Measurements from ENCODE around the gene ILDR1. TPM values are rescaled to one million over a fixed set of nuclear protein-coding genes. Genes with fewer than 3 reads are reported as not detected.

ILDR1 gene
- total and polyA plus RNA-seq, 5 experiments from 2014 or later, result not detected

DNA sequence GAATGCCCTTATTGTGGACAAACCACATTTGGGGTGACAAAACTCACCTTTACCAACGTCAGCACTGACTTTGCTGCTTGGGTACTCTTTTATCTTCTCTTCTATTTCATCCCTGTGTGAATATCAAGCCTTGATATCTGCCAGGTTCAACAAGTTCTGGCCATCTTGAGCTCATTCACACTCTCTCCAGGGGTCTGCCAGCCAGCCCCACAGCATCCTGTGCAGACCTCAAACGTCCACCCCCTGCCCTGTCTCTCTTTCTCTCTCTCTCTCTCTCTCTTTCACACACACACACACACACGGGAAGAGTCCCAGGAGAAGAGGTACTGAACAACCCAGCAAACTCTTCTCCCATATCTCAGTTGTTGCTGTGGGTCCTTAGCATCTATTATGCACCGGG is 10.7 kb downstream of the ILDR1 start:
- Mint-ChIP-seq H3K4me3 (no peak overlapping the region), H3K4me1 (peaks cover 0 to 4% (median 0%) of the 10 kb centered on the region in 4 donors), H3K36me3 (peaks cover 0 to 4% (median 0%) of the 10 kb centered on the region in 3 donors), H3K27me3 (peaks cover 6 to 22% (median 8%) of the 10 kb centered on the region in 5 donors), H3K27ac (no peak overlapping the region), H3K9me3 (peaks cover 0 to 6% (median 0%) of the 10 kb centered on the region in 9 donors)
- DNase-seq, result no peak
- ATAC-seq, result no peak
- POLR2A ChIA-PET, result no interaction called here

DNA sequence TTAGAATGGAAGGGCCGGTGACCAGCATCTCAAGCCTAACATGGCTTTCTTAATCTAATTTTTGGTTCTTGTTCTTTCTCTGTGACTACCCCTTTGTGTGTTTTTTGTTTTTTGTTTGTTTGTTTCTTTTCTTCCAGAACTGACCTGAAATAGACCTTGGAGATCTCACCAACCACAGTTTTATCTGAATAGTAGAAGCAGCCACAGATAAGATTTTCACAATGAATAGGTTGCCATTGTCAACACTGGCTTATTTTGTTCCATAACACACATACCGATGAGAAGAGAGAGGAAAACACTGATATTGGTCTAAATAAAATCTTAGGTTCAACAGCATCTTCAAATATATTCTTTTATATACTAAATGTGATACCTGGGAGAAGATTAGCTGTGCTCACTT is 11.5 kb downstream of the ILDR1 start:
- Mint-ChIP-seq H3K4me1 (peaks cover 0 to 4% (median 0%) of the 10 kb centered on the region in 4 donors), H3K27ac (no peak overlapping the region), H3K9me3 (no peaks in the 10 kb centered on the region), H3K4me3 (no peak overlapping the region), H3K36me3 (no peaks in the 10 kb centered on the region), H3K27me3 (peaks cover 0 to 14% (median 3%) of the 10 kb centered on the region in 5 donors)
- no peak for DNase-seq
- POLR2A ChIA-PET, result no interaction called here
- no peak for ATAC-seq

GRCh38 chr3:122008166-122008565 is 13.9 kb downstream of the ILDR1 start:
- POLR2A ChIA-PET, result no interaction called here
- no peaks in the 10 kb centered on the region for H3K9me3 Mint-ChIP-seq
- ATAC-seq, result no peak
- H3K27ac Mint-ChIP-seq, result no peak overlapping the region
- no peak overlapping the region for H3K4me3 Mint-ChIP-seq
- H3K36me3 Mint-ChIP-seq, result no peaks in the 10 kb centered on the region
- H3K4me1 Mint-ChIP-seq, result peaks cover 0 to 18% (median 0%) of the 10 kb centered on the region in 4 donors
- no peak for DNase-seq
- peaks cover 0 to 15% (median 7%) of the 10 kb centered on the region in 5 donors for H3K27me3 Mint-ChIP-seq

DNA sequence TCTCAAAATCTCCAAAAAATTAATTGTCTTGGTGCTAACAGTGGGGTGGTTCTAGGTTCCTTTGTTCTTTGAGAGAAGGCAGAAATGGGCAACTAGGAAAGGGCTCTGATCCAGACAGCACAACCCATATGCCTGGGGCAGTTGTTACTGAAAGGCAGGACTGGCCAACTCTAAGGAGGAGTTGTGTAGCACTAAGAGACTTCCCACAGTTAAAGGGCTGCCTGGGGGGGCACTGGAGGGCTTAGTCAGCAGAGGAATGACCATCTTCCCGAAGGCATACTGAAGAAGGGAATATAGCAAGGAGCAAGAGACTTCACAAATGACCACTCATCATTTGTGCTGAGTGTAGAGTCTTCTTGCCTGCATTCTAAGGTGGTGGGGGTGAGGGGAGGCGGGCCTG is 15.8 kb downstream of the ILDR1 start:
- POLR2A ChIA-PET, result no interaction called here
- no peaks in the 10 kb centered on the region for H3K36me3 Mint-ChIP-seq
- H3K27me3 Mint-ChIP-seq, result peaks cover 2 to 25% (median 15%) of the 10 kb centered on the region in 5 donors
- no peak overlapping the region for H3K27ac Mint-ChIP-seq
- H3K4me3 Mint-ChIP-seq, result no peak overlapping the region
- H3K4me1 Mint-ChIP-seq, result peaks cover 0 to 28% (median 0%) of the 10 kb centered on the region in 4 donors
- no peaks in the 10 kb centered on the region for H3K9me3 Mint-ChIP-seq
- ATAC-seq (no peak), DNase-seq (no peak)

DNA sequence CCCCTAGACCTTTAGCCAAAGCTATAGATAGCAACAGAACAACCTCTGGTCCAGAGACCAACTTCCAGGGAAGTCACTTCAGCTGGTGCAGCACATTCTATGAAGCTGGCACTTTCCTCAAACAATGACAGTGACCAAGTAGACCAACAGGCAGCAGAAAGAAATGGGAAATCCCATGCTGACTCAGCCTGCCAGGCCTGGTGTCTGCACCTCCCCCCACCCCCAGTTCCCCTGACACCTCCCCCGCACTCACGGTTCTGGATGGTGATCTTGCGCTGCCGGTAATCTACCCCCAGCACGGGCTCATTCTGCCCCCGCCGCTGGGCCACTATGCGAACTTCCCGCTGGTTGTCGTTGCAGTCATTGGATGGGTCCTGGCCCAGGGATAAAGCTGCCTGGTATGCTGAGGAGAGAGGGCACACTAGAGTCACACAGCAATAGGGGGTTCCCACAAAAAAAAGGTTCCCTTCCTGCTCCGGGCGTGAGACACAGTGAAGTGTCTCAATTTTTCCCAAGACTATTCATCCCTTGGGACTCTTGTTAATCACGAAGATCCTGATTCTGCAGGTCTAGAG is 17.0 kb downstream of the ILDR1 start:
- POLR2A ChIA-PET, result no interaction called here
- Mint-ChIP-seq H3K27ac (peak overlapping the region in 1 of 10 donors; percentile 37), H3K4me3 (no peak overlapping the region), H3K27me3 (peaks cover 2 to 24% (median 15%) of the 10 kb centered on the region in 5 donors), H3K36me3 (no peaks in the 10 kb centered on the region), H3K4me1 (peaks cover 0 to 28% (median 0%) of the 10 kb centered on the region in 4 donors), H3K9me3 (no peaks in the 10 kb centered on the region)
- no peak for ATAC-seq
- no peak for DNase-seq

GRCh38 chr3:122004107-122004506 is 17.9 kb downstream of the ILDR1 start:
- Mint-ChIP-seq H3K27me3 (peaks cover 2 to 16% (median 15%) of the 10 kb centered on the region in 5 donors), H3K36me3 (no peaks in the 10 kb centered on the region), H3K27ac (peak overlapping the region in 1 of 10 donors; percentile 75), H3K4me1 (peaks cover 0 to 29% (median 0%) of the 10 kb centered on the region in 4 donors), H3K9me3 (no peaks in the 10 kb centered on the region), H3K4me3 (peak overlapping the region in 1 of 10 donors; percentile 12)
- DNase-seq, result no peak
- no peak for ATAC-seq
- POLR2A ChIA-PET, result no interaction called here

GRCh38 chr3:122003606-122004005 is 18.4 kb downstream of the ILDR1 start:
- POLR2A ChIA-PET, result no interaction called here
- Mint-ChIP-seq H3K4me3 (peak overlapping the region in 1 of 10 donors; percentile 48), H3K36me3 (no peaks in the 10 kb centered on the region), H3K27ac (peak overlapping the region in 1 of 10 donors; percentile 75), H3K4me1 (peaks cover 0 to 34% (median 0%) of the 10 kb centered on the region in 4 donors), H3K9me3 (no peaks in the 10 kb centered on the region), H3K27me3 (peaks cover 2 to 16% (median 15%) of the 10 kb centered on the region in 5 donors)
- DNase-seq, result no peak
- ATAC-seq, result no peak

DNA sequence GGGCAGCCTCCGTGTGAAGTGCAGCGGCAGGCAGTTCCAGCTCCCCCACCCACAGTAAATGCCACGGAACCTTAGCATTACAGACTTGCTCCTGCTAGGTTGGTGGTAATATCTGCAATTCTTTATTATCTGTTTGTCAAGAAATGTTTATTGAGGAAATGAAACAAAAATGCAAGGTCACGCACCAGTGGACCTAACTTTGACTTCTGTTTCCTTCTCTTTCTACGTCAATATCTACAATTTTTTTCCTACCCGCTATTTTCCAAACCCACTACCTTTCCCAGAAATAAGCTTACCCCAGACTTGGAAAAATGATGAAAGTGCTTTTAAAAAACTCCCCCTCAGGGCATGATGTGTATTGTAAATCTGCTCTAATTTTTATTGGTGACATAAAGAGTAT is 18.9 kb downstream of the ILDR1 start:
- Mint-ChIP-seq H3K27me3 (peaks cover 2 to 17% (median 16%) of the 10 kb centered on the region in 5 donors), H3K27ac (peak overlapping the region in 1 of 10 donors; percentile 75), H3K36me3 (no peaks in the 10 kb centered on the region), H3K9me3 (no peaks in the 10 kb centered on the region), H3K4me1 (peaks cover 0 to 37% (median 0%) of the 10 kb centered on the region in 4 donors), H3K4me3 (peak overlapping the region in 2 of 10 donors; percentile 11 to 48)
- POLR2A ChIA-PET, result no interaction called here
- DNase-seq (no peak), ATAC-seq (no peak)

DNA sequence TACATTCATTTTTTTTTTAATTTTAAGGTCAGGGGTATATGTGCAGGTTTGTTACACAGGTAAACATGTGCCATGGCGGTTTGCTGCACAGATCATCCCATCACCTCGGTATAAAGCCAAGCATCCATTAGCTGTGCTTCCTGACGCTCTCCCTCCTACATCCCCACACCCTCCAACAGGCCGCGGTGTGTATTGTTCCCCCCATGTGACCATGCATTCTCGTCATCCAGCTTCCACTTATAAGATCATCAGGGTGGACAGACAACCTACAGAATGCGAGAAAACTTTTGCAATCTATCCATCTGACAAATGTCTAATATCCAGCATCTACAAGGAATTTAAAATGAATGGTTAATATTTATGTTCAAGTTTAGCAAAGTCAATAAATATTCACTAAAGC is 19.4 kb downstream of the ILDR1 start:
- Mint-ChIP-seq H3K4me3 (peak overlapping the region in 1 of 10 donors; percentile 48), H3K27ac (peak overlapping the region in 1 of 10 donors; percentile 75), H3K9me3 (no peaks in the 10 kb centered on the region), H3K4me1 (peaks cover 0 to 42% (median 0%) of the 10 kb centered on the region in 4 donors), H3K36me3 (no peaks in the 10 kb centered on the region), H3K27me3 (peaks cover 2 to 17% (median 16%) of the 10 kb centered on the region in 5 donors)
- DNase-seq (no peak), ATAC-seq (no peak)
- POLR2A ChIA-PET, result interaction anchor here (0.9 kb wide), 1 partner anchor 12 kb away, joined by 3 read pairs; no protein-coding TSS in a partner anchor

DNA sequence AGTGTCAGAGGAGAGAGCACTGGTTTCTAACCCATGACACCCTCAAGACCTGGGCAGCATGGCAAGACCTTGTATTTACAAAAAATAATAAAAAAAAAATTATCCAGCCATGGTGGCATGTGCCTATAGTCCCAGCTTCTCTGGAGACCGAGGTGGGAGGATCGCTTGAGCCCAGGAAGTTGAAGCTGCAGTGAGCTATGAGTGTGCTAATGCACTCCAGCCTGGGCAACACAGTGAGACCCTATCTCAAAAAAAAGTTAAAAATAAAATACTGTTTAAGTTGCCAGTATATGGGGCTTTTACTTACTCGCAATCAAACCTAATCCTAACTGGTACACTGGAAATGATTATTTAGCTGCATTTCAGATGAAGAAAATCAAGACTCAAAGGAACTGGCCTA is 20.2 kb downstream of the ILDR1 start:
- DNase-seq, result no peak
- Mint-ChIP-seq H3K36me3 (no peaks in the 10 kb centered on the region), H3K9me3 (no peaks in the 10 kb centered on the region), H3K4me3 (no peak overlapping the region), H3K4me1 (peaks cover 0 to 48% (median under 1%) of the 10 kb centered on the region in 4 donors), H3K27me3 (peaks cover 2 to 17% (median 16%) of the 10 kb centered on the region in 5 donors), H3K27ac (no peak overlapping the region)
- POLR2A ChIA-PET, result interaction anchor here (0.9 kb wide), 1 partner anchor 12 kb away, joined by 3 read pairs; no protein-coding TSS in a partner anchor
- ATAC-seq, result no peak

DNA sequence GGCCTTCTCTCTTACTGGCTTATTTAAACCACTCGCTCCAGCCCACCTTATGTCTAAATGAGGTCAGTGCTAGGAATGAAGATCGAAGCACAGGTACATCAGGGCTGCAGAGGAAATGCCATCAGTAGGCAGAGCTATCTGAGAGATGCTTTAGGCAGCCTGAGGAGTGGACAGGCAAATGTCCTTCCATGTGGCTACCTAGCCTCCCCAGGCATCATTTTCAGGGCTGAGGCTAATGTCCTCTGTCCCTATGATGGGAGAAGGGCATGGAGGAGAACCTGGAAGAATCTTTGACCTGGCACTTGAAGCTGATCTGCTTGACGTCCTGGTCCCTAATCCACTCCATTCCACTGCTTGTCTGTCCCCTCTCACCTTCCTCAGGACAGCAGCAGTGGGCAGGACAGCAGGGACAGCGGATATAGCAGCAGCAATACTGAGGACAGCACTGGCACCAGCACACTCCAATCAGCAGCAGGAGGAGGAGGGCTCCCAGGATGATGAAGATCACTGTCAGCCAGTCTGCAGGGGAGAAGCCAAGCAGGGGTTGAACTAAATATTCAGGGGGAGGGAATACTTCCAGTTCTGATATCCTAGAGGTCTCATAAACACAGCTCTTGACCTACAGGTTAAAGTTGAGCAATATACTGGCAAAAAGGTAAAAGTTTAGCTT is 21.0 kb downstream of the ILDR1 start:
- Mint-ChIP-seq H3K27ac (peak overlapping the region in 1 of 10 donors; percentile 56), H3K4me1 (peaks cover 1 to 54% (median 2%) of the 10 kb centered on the region in 4 donors), H3K9me3 (no peaks in the 10 kb centered on the region), H3K36me3 (no peaks in the 10 kb centered on the region), H3K27me3 (peaks cover 2 to 20% (median 16%) of the 10 kb centered on the region in 5 donors), H3K4me3 (no peak overlapping the region)
- POLR2A ChIA-PET, result no interaction called here
- DNase-seq (no peak), ATAC-seq (no peak)

DNA sequence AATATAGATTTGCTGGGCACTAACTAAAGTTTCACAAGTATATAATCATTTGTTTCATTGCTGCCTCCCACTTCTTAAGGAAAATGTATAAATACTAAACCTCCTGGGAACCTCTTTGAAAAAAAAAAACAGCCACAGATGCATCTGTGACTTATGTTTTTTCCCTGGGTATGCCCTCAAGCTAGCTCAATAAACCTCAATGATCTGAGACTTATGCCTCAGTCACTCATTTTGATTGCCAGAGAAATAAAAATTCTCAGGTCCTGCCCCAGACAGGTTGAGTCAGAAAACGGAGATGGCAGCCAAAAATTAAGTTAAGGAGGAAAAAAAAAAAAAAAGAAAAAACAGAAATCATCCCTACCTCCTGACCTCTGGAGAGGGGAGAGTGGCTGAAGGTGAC is 22.1 kb downstream of the ILDR1 start:
- no peak for ATAC-seq
- Mint-ChIP-seq H3K36me3 (no peaks in the 10 kb centered on the region), H3K27me3 (peaks cover 2 to 16% (median 13%) of the 10 kb centered on the region in 5 donors), H3K4me1 (peaks cover 8 to 63% (median 9%) of the 10 kb centered on the region in 4 donors), H3K27ac (no peak overlapping the region), H3K4me3 (no peak overlapping the region), H3K9me3 (no peaks in the 10 kb centered on the region)
- POLR2A ChIA-PET, result no interaction called here
- DNase-seq, result no peak

Data from naive thymus-derived CD8-positive, alpha-beta T cell (primary cell).